GM13977 (cell line): ENCODE measurements around the gene SLC23A2.

Experiments used
- DNase-seq: peaks from one replicate; pipeline ENCODE4 v3.0.0; 2012; ENCODE audit warnings: low spot score
- in situ Hi-C: fragments of 300-500 bp; cut with MboI; formaldehyde crosslinking; loops from one replicate; pipeline ENCODE4 v1.12.0; 2022; ENCODE audit warnings: low sequenced_read_pairs, low pct_unique_long_range_greater_than_20kb, mixed read lengths, inconsistent platforms; ENCODE audit not compliant: unreplicated experiment
- TF ChIP-seq, protein P1 (sequence below): IDR thresholded peaks from 2 replicates; pipeline ENCODE4 v1.5.1; 2012; ENCODE audit warnings: mild to moderate bottlenecking, control low read depth; ENCODE audit not compliant: insufficient read depth; ENCODE audit errors: extremely low read depth, missing control alignments

SLC23A2 gene

DNA sequence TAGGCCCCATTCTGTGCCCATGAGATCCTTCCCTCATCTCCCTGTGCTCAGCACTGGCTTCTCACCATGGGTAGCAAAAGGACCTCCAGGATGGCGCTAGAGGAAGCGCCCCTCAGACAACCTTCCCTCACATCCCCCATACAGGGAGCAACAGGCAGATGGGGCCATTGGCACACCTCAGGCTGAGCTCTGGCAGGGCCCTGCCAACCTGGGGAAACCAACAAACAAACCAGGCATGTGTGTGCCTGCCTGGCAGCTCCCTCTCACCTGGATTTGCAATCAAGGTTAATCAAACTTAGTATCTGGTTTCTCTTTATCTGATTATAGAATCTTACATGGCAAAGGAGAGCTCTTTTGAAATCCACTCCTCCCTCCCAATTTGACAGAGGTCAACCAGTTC lies 134.9 kb downstream of the SLC23A2 start:
- in situ Hi-C loops: no loop called here
- no peak for DNase-seq

DNA sequence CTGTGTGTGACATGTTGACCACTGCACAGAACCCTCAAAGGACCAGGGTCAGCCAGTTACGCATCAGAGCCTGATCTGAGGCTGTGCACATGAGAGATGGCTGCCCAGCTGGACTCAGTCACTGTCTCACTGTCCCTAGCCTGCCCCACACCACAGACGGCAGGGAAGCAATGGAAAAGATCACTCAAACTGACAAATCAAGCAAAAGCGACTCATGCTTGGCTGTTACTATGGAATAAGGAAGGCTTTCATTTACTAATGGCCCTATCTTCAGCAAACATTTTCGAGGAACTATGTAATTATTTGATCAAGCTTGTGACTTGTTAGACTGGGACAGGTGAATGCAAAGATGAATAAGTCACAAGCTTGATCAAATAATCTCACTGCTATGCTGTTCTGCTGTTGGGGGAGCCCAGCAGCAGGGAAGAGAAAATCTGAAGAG lies 137.0 kb downstream of the SLC23A2 start:
- TF ChIP-seq, protein P1, sequence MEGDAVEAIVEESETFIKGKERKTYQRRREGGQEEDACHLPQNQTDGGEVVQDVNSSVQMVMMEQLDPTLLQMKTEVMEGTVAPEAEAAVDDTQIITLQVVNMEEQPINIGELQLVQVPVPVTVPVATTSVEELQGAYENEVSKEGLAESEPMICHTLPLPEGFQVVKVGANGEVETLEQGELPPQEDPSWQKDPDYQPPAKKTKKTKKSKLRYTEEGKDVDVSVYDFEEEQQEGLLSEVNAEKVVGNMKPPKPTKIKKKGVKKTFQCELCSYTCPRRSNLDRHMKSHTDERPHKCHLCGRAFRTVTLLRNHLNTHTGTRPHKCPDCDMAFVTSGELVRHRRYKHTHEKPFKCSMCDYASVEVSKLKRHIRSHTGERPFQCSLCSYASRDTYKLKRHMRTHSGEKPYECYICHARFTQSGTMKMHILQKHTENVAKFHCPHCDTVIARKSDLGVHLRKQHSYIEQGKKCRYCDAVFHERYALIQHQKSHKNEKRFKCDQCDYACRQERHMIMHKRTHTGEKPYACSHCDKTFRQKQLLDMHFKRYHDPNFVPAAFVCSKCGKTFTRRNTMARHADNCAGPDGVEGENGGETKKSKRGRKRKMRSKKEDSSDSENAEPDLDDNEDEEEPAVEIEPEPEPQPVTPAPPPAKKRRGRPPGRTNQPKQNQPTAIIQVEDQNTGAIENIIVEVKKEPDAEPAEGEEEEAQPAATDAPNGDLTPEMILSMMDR: no peak
- no peak for DNase-seq
- in situ Hi-C loops: no loop called here

More for the DNA sequence above, 134.9 kb downstream of the SLC23A2 start:
- TF ChIP-seq, protein P1: no peak

DNA sequence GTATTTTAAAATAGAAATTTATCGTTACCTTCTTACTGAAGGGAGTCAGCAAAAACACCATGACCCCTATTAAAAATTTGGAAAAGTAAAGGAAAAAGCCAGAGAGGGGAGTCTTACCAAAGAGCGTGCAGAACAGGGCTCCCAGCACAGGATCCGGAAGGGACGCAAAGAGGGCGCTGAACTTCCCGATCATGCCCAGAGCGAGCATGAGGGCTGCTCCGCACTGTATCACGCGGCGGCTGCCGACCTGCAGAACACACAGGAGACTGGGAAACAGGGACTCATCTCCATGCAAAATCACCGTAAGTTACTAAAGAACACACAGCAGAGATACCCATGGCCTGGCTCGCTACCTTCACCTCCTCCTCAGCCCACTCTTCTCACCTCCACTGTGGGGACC lies 138.6 kb downstream of the SLC23A2 start:
- TF ChIP-seq, protein P1: no peak
- in situ Hi-C loops: no loop called here
- DNase-seq: no peak

DNA sequence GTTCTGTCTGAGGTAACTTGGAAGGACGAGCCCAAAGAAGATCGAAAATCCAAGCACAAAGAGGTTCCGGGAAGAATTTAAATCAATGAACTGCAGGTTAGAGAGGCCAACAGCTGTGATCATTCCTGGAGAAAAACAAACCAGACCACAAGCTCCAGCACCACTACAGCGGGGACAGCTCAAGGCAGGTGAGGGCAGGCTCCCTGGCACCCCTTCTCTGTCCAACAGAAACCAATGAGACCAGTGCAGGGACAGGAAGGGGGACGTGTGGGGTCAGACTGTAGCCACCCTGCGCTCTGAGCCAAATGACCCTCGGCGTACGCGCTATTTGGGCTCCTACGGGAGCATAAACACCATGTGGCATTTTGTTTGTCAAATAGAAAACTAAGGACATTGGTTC lies 139.3 kb downstream of the SLC23A2 start:
- TF ChIP-seq, protein P1: no peak
- no peak for DNase-seq
- in situ Hi-C loops: no loop called here

DNA sequence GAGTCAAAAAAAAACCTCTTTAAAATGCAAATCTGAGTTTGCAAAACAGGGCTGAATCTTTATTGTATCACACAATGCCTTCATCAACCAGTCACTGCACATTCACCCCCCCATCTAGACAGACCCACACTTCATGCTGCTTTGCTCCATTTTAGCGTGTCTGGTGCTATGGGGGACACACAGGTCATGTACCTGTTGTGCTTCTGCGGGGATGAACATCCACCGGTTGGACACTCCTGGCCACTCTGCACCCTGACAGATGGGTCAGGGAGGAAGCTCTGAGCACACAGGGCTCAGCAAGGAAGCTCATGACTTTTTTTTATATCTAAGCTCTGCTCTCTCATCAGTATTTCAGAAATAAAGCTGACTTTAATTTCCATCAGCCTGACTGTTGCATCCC lies 143.3 kb downstream of the SLC23A2 start:
- DNase-seq: no peak
- in situ Hi-C loops: no loop called here
- TF ChIP-seq, protein P1: no peak

DNA sequence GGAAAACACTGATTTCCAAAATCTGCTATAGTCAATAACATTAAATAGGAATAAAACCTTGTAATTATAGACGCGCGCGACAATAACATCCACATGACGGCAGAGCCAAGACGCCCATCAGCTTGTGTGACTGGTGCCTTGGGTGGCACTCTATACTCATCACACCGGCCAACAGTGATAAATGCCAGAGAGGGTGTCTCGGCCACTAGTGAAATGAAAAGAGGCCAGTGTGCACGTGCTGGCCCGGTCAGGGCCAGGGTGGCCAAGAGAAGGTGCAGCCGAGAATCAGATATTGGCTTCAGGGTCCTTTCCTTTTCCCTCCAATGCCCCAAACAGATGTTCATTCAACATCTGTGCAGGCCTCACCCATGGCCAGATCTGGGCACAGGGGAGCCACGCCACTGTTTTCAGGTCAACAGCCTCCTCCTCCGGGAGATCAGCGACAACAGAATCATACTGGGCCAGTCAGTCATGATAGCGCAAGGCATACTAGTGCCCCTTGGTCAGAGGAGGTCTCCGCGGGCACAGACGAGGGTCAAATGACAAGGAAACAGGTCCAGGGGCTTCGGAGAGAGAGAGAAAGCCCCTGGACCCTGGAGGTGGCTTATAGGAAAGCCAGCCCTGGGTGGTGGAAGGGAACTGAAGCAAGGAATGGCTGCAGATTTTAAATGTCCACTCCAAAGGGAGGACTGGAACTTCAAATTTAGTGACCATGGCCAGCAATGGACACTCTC lies 145.1 kb downstream of the SLC23A2 start:
- in situ Hi-C loops: no loop called here
- TF ChIP-seq, protein P1: no peak
- no peak for DNase-seq
